ENCODE data around the gene NPHS2. TPM values are rescaled to one million over a fixed set of nuclear protein-coding genes. Genes with fewer than 3 reads are reported as not detected.

The NPHS2 gene
- under 1 TPM in 1 of 2 donors, not detected in 1; 0.20 TPM for total RNA-seq
- long read RNA-seq: 0 reads

- intact Hi-C loops (cut with DNase I, micrococcal nuclease): no loop called here
- DNase-seq: no peak
- peak; percentile 83 for ATAC-seq
These were observed at the start of gene NPHS2 for GRCh38 chr1:179575497-179576314. Gene NPHS2 (minus strand): TSS chr1:179575948. CDS start chr1:179575864, 84 bp downstream.

- DNase-seq (no peak), ATAC-seq (no peak)
- intact Hi-C loops (cut with DNase I, micrococcal nuclease): no loop called here
These were observed 36.6 kb upstream of the NPHS2 start for GRCh38 chr1:179612361-179612760.

DNA sequence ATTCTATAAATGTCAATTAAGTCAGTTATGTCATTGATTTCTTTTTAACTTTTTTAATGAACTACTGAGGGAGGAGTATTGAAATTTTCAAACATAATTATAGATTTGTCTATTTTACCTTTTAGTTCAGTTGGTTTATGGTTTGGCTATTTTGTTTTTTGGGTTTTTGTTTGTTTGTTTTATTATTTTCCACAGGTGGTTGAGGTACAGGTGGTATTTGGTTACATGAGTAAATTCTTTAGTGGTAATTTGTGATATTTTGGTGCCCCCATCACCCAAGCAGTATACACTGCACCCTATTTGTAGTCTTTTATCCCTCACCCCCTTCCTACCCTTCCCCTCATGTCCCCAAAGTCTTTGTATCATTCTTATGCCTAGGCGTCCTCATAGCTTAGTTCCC, 25.3 kb upstream of the NPHS2 start:
- DNase-seq (no peak), ATAC-seq (no peak)
- intact Hi-C loops (cut with DNase I, micrococcal nuclease): no loop called here

GRCh38 chr1:179599623-179600249, 24.0 kb upstream of the NPHS2 start:
- intact Hi-C loops (cut with DNase I, micrococcal nuclease): no loop called here
- peak; percentile 96 for ATAC-seq
- peak in 1 of 2 donors; percentile 43 for DNase-seq

DNA sequence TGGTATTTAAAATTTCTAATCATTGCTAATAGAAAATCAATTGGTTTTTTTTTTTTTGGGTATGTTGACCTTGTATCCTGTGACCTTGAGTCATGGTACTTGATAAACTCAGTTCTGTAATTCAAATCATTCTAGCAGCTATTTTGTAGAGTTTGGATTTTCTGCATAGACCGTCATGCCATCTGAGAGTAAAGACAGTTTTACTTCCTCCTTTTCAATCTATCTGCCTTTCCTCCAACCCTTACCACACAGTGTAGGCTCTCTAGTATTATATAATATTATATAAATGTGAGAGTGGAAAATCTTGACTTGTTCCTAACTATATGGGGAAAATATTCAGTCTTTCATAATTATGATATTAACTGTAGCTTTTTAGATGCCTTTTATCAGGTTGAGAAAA, 22.9 kb upstream of the NPHS2 start:
- intact Hi-C loops (cut with DNase I, micrococcal nuclease): no loop called here
- DNase-seq: no peak
- no peak for ATAC-seq

DNA sequence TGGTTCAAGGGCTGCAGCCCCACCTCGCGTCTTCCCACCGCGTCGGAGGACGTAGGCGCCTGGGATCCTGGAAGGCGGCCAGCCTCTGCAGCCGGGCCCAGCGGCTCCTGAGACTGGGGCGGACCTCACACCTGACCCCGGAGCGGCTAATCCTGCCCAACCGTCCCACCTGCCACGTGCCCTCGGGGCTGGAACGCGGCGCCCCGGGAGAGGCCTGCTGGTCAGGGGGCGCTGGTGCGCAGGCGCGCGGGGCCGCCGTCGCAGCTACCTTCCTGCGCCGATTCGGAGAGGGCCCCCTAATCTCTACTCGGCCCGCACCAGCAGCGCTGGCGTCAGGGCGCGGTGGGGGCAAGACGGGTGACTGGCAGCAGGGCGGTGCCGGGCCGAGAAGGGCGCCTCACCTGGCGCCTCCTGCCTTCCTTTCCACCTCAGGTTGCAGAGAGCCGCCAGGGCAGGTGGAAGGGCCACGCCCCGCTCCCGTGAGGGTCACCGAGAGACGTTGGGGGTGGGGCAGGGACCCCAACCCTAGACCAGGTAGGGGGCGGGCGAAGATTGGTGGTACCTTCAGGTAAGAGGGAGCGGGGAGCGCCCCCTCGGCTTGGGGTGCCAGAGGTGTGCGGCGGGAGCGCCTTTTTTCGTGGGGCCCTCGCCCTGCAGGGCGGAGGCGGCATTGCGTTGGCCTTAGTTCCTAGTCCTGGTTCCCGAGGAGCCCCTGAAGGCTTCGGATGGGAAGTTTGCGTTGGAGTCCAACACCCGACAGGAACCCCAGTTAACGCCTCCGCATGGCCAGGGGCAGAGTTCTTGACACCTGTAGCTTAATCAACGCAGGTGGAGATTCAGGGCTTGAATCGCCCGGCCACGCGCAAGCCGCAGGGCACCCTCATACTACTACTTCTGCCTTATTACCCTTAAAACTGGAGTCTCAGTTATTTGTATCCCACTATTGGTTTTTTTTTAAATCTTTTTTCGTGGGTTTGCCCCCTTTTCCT, 16.1 kb upstream of the NPHS2 start, which contains the start of gene TDRD5:
TSS of gene TDRD5 (plus strand) at position 241 of the 989 bp plus-strand sequence. CDS start 784 bp downstream, outside the sequence.
- ATAC-seq (peak; percentile 91), DNase-seq (peak; percentile 72 to 82)
- intact Hi-C loops (cut with DNase I, micrococcal nuclease): no loop called here

GRCh38 chr1:179591253-179591591, 15.5 kb upstream of the NPHS2 start:
- intact Hi-C loops (cut with DNase I, micrococcal nuclease): no loop called here
- ATAC-seq: no peak
- DNase-seq: no peak

DNA sequence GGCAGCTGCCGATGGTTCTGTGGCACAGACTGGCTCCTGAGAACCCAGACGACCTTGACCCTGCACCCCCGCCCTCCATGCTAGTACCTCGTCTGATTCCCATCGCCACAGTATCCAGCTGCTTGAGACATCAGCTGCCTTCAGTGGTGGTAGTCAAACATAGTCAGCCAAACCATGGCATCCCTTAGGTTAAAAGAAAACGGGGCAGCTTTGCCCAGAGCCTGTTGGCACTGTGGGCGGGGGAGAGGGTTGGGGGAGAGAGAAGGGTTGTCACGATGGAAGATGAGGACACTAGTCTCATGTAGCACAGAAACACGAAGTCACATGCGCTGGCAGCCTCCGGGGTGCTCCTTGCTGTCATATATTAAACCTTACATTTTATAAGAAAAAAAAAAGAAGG, 14.9 kb upstream of the NPHS2 start:
- DNase-seq (no peak), ATAC-seq (no peak)
- intact Hi-C loops (cut with DNase I, micrococcal nuclease): no loop called here

- ATAC-seq (no peak), DNase-seq (no peak)
- intact Hi-C loops (cut with DNase I, micrococcal nuclease): no loop called here
These were observed 13.8 kb upstream of the NPHS2 start for GRCh38 chr1:179589509-179589908.

DNA sequence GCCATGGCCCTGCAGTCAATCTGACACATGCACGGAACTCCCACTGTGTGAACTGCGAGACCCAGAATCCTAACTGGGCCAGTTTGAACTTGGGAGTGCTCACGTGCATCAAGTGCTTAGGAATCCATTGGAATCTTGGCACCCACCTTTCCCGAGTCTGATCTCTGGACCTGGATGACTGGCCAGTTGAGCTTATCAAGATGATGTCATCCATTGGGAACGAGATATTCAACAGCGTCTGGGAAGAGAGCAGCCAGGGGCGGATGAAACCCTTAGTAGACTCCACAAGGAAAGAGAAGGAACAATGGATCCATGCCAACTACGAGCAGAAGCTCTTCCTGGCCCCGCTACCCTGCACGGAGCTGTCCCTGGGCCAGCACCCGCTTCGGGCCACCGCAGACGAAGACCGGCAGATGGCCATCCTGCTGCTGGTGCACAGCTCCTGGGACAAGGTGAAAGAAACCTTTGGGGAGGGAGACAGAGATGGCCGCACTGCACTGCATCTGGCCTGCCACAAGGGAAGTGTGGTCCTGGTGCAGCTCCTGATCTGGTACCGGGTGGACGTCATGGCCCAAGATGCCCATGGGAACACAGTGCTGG, 12.8 kb upstream of the NPHS2 start:
- DNase-seq (no peak), ATAC-seq (no peak)
- intact Hi-C loops (cut with DNase I, micrococcal nuclease): no loop called here

DNA sequence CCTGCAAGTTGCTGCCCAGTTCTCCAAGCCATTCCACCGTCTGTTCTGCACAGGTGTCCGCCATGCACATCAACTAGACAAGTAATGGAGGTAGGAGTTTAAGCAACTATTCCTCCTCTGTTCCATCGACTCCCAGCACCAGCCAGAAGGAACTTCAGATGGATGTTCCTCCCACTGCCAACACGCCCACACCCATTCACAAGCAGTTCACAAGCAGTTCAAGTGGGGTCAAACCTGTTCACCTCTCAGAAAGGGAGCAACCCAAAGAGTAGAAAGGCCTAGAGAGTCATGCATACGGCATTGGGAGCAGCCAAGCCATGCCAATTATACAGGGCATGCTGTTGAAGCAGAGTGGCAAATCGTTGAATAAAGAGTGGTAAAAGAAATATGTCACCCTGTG, 11.6 kb upstream of the NPHS2 start:
- intact Hi-C loops (cut with DNase I, micrococcal nuclease): no loop called here
- ATAC-seq: no peak
- no peak for DNase-seq

GRCh38 chr1:179586107-179586823, 10.5 kb upstream of the NPHS2 start:
- DNase-seq: peak; percentile 64 to 72
- intact Hi-C loops (cut with DNase I, micrococcal nuclease): no loop called here
- peak; percentile 92 for ATAC-seq

DNA sequence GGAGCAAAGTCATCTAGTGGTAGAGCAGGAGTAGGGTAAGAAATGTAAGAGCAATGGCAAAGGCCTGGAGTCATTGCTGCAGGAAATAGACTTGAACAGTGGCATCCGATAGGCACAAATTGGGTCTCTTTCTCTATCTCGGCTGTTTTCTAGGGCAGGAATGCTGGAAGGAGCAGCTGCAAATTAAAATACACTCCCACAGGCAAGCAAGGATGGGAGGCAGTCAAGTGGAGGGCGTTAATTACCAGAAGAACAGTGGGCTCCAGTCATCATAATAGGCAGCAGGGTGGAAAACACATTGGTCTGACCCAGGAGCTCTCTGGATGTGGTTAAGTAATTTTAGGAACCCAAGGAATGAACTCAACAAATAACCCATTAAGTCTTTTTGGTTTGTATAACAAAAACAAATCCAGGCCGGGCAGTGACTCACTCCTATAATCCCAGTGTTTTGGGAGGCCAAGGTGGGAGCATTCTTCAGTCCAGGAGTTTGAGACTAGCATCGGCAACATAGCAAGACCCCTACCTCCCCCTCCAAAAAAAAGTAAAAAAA, 8.1 kb upstream of the NPHS2 start:
- DNase-seq: no peak
- ATAC-seq: no peak

GRCh38 chr1:179576509-179576908, 761 bp upstream of the NPHS2 start:
- intact Hi-C loops (cut with DNase I, micrococcal nuclease): no loop called here
- ATAC-seq: no peak
- DNase-seq: no peak

More for the DNA sequence above, 8.1 kb upstream of the NPHS2 start:
- intact Hi-C loops (cut with DNase I, micrococcal nuclease): no loop called here

GRCh38 chr1:179558078-179558477, 17.7 kb downstream of the NPHS2 start:
- ATAC-seq (no peak), DNase-seq (no peak)
- intact Hi-C loops (cut with DNase I, micrococcal nuclease): no loop called here

DNA sequence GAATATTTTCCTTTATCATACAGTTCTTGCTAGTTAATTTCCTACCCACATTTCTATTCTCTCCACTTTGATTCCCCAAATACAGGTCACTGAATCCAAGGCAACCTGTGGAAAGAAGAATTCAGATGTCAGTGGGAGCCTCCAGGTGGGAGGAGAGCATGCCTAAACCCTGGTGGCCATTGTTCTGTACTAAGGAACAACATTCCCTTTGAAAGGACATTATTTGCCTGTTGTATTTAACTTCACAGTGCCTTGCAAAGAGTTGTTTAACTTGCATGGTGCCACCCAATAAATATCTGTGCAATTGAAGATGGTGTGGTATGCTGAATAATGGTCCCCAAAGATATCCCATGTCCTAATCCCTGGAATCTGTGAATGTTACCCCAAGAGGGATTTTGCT, 21.3 kb downstream of the NPHS2 start:
- DNase-seq: no peak
- ATAC-seq: no peak
- intact Hi-C loops (cut with DNase I, micrococcal nuclease): no loop called here

GRCh38 chr1:179550746-179551682, 24.7 kb downstream of the NPHS2 start:
- no peak for DNase-seq
- intact Hi-C loops (cut with DNase I, micrococcal nuclease): no loop called here
- no peak for ATAC-seq

All from left colon (tissue), 2 donors.